Astrocyte of the spinal cord (primary cell): ENCODE results near the gene IER2.
"Not testable (repeated sequence)": the region's sequence is repeated elsewhere in the genome, so short reads cannot be mapped to it uniquely, and the experiment has no call there.

Source experiments
- DNase-seq: peaks from one replicate; pipeline ENCODE4 v3.0.0; 2011; ENCODE audit warnings: low read depth, low spot score
- H3K4me3 ChIP-seq: 2 replicates; pipeline ENCODE4 v1.5.1; 2011; ENCODE audit warnings: low read depth, mild to moderate bottlenecking, low read length, moderate library complexity
- in situ Hi-C: cut with HindIII; loops from 2 replicates; pipeline ENCODE4 v1.10.0; 2017; ENCODE audit warnings: low sequenced_read_pairs
- TF ChIP-seq, protein P1 (sequence below): IDR thresholded peaks from 2 replicates; pipeline ENCODE4 v1.5.1; 2012; ENCODE audit warnings: low read depth, mild to moderate bottlenecking, low read length, inconsistent platforms

Gene IER2

DNA sequence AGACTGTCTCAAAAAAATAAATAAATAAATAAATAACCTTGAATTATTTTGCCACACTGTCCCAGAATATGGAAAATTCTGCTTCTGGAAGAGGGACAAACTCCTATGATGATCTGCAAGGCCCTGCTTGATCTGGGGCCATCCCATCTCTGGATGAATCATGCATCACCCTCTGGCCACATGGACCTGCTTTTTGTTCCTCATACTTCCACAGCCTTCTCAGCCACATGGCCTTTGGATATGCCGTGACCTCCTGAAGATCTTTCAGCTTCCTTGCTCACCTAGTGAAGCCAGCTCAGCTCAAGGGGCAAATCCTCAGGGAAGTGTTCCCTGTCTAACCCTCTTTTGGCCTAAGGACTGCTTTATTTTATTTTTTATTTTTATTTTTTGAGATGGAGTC is 10.3 kb downstream of the IER2 start:
- no peak overlapping the region for H3K4me3 ChIP-seq
- TF ChIP-seq, protein P1, sequence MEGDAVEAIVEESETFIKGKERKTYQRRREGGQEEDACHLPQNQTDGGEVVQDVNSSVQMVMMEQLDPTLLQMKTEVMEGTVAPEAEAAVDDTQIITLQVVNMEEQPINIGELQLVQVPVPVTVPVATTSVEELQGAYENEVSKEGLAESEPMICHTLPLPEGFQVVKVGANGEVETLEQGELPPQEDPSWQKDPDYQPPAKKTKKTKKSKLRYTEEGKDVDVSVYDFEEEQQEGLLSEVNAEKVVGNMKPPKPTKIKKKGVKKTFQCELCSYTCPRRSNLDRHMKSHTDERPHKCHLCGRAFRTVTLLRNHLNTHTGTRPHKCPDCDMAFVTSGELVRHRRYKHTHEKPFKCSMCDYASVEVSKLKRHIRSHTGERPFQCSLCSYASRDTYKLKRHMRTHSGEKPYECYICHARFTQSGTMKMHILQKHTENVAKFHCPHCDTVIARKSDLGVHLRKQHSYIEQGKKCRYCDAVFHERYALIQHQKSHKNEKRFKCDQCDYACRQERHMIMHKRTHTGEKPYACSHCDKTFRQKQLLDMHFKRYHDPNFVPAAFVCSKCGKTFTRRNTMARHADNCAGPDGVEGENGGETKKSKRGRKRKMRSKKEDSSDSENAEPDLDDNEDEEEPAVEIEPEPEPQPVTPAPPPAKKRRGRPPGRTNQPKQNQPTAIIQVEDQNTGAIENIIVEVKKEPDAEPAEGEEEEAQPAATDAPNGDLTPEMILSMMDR: no peak
- in situ Hi-C loops: no loop called here
- DNase-seq: peak; percentile 27

- in situ Hi-C loops: no loop called here
- TF ChIP-seq, protein P1: no peak
- peak overlapping the region; percentile 19 for H3K4me3 ChIP-seq
- DNase-seq: peak; percentile 97
Observed at GRCh38 chr19:13162724-13163608, 12.8 kb downstream of the IER2 start.

- peak; percentile 85 for DNase-seq
- in situ Hi-C loops: no loop called here
- TF ChIP-seq, protein P1: no peak
- peak overlapping the region; percentile 12 for H3K4me3 ChIP-seq
Observed at GRCh38 chr19:13163609-13164342, 13.6 kb downstream of the IER2 start.

- H3K4me3 ChIP-seq: no peak overlapping the region
- DNase-seq: peak; percentile 69
- in situ Hi-C loops: no loop called here
Observed at GRCh38 chr19:13164343-13165161, 14.3 kb downstream of the IER2 start.

GRCh38 chr19:13165162-13165997 is 15.2 kb downstream of the IER2 start:
- DNase-seq: peak; percentile 34
- in situ Hi-C loops: no loop called here
- TF ChIP-seq, protein P1: no peak
- no peak overlapping the region for H3K4me3 ChIP-seq

More at GRCh38 chr19:13164343-13165161, 14.3 kb downstream of the IER2 start:
- TF ChIP-seq, protein P1: no peak

DNA sequence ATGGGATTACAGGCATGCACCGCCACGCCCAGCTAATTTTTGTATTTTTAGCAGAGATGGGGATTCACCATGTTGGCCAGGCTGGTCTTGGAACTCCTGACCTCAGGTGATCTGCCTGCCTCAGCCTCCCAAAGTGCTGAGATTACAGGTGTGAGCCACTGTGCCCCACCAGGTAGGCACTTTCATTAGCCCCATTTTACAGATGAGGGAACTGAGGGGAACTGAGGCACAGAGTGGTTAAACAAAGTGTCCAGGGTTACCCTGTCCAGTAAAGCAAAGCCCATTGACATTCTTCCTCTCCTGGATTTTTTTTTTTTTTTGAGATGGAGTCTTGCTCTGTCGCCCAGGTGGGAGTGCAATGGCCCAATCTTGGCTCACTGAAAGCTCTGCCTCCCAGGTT is 15.9 kb downstream of the IER2 start:
- in situ Hi-C loops, H3K4me3 ChIP-seq, DNase-seq: not testable (repeated sequence)
